HEK293T (cell line): ENCODE results near the gene MAP4K1.

Experiments used
- BHLHE40 ChIP-seq: fragments of 450-650 bp; IDR thresholded peaks from 2 replicates; pipeline ENCODE4 v1.6.1; 2016; ENCODE audit warnings: mild to moderate bottlenecking, moderate library complexity, borderline replicate concordance
- FOXA1 ChIP-seq: fragments of 450-650 bp; IDR thresholded peaks from 2 replicates; pipeline ENCODE4 v1.6.1; 2016; ENCODE audit warnings: mild to moderate bottlenecking
- FOXM1 ChIP-seq: fragments of 450-650 bp; IDR thresholded peaks from 2 replicates; pipeline ENCODE4 v1.6.1; 2017; ENCODE audit warnings: mild to moderate bottlenecking, borderline replicate concordance
- NFRKB ChIP-seq: fragments of 450-650 bp; IDR thresholded peaks from 2 replicates; pipeline ENCODE4 v1.6.1; 2016; ENCODE audit warnings: mild to moderate bottlenecking, moderate library complexity
- SP1 ChIP-seq: fragments of 450-650 bp; IDR thresholded peaks from 2 replicates; pipeline ENCODE4 v1.6.1; 2017
- SUZ12 ChIP-seq: fragments of 450-650 bp; IDR thresholded peaks from 2 replicates; pipeline ENCODE4 v1.6.1; 2016; ENCODE audit warnings: mild to moderate bottlenecking

GRCh38 chr19:38619361-38620174, 1.8 kb upstream of the MAP4K1 start:
- TF ChIP-seq SUZ12 (no peak), SP1 (no peak), FOXM1 (no peak), FOXA1 (no peak), BHLHE40 (no peak), NFRKB (no peak)
